ENCODE data around the gene FGF22. TPM values are rescaled to one million over a fixed set of nuclear protein-coding genes. Genes with fewer than 3 reads are reported as not detected.

Gene FGF22
- total and polyA plus RNA-seq, 2 of the 13 experiments (the other 11 are each of a cell fraction or from before 2014, with no cell fraction given): 0.24 TPM; not detected in 1

- peak; percentile 72; the same call in 1 of the 2 replicates for TF ChIP-seq PRDM10 (CRISPR knock-in tag; IDR thresholded peaks at IDR 0.05; ENCODE audit: low read depth)
- TF ChIP-seq SMC3 (IDR thresholded peaks at IDR 0.05; ENCODE audit: low read length): 0 out of 2 replicates have a peak, but pooled peaks have one; percentile 12
- 0 out of 2 replicates have a peak, but pooled peaks have one; percentile 47 for TF ChIP-seq ZSCAN25 (CRISPR knock-in tag; IDR thresholded peaks at IDR 0.05)
- TF ChIP-seq ZSCAN9 (CRISPR knock-in tag; IDR thresholded peaks at IDR 0.05; ENCODE audit: borderline replicate concordance): peak; percentile 71; the same call in 1 of the 2 replicates
- TF ChIP-seq NCOA1 (CRISPR knock-in tag; IDR thresholded peaks at IDR 0.05): no peak
- TF ChIP-seq RNF2 (conservative IDR thresholded peaks at IDR 0.05; ENCODE audit: low read depth): no peak
- no peak for TF ChIP-seq RORA (CRISPR knock-in tag; IDR thresholded peaks at IDR 0.05)
- no peak for TF ChIP-seq FOSL1 (CRISPR knock-in tag; IDR thresholded peaks at IDR 0.05; ENCODE audit: borderline replicate concordance)
- no peak for TF ChIP-seq CHD4 (IDR thresholded peaks at IDR 0.05; ENCODE audit: borderline replicate concordance, low read length)
- TF ChIP-seq RBAK (CRISPR knock-in tag; IDR thresholded peaks at IDR 0.05): no peak
- peak; percentile 75 for TF ChIP-seq ATF2 (CRISPR knock-in tag; IDR thresholded peaks at IDR 0.05)
- peak; percentile 81 for TF ChIP-seq FOXP4 (CRISPR knock-in tag; IDR thresholded peaks at IDR 0.05)
- TF ChIP-seq HNF1A (IDR thresholded peaks at IDR 0.05; ENCODE audit: low read depth): peak; percentile 49; the same call in 1 of the 2 replicates
- TF ChIP-seq HNF1A (CRISPR knock-in tag; IDR thresholded peaks at IDR 0.05; ENCODE audit: borderline replicate concordance): peak; percentile 30; the same call in 1 of the 2 replicates
- TF ChIP-seq ZNF7 (CRISPR knock-in tag; IDR thresholded peaks at IDR 0.05): no peak
- no peak for TF ChIP-seq ZNF180 (CRISPR knock-in tag; IDR thresholded peaks at IDR 0.05; ENCODE audit: borderline replicate concordance, low read depth)
- TF ChIP-seq ZNF343 (CRISPR knock-in tag; IDR thresholded peaks at IDR 0.05): 0 out of 2 replicates have a peak, but pooled peaks have one; percentile 27
Measured at GRCh38 chr19:660793-661426, 21.2 kb downstream of the FGF22 start (continued).
